SK-N-MC (cell line): Measurements from ENCODE around the gene JMJD1C.

Source experiments
- DNase-seq: peaks from one replicate; pipeline ENCODE4 v3.0.0-alpha.2; 2011; ENCODE audit warnings: low read depth, low spot score
- H3K27ac ChIP-seq: fragments of 200-600 bp; sonication (generic); 2 replicates; pipeline ENCODE4 v1.5.1; 2016; ENCODE audit warnings: mixed run types
- H3K36me3 ChIP-seq: fragments of 200-600 bp; sonication (generic); 2 replicates; pipeline ENCODE4 v1.6.1; 2017; ENCODE audit warnings: antibody characterized with exemption, low read length, mixed read lengths; ENCODE audit not compliant: insufficient read depth
- H3K4me3 ChIP-seq: fragments of 200-600 bp; sonication (generic); 2 replicates; pipeline ENCODE4 v1.5.1; 2016
- H3K9ac ChIP-seq: fragments of 200-600 bp; sonication (generic); 2 replicates; pipeline ENCODE4 v1.8.0; 2017; ENCODE audit warnings: mixed run types, mixed read lengths; ENCODE audit not compliant: insufficient read length
- H3K9me3 ChIP-seq: fragments of 200-600 bp; sonication (generic); 2 replicates; pipeline ENCODE4 v1.6.1; 2017; ENCODE audit warnings: low read depth, mild to moderate bottlenecking, antibody characterized with exemption, low read length, moderate library complexity, mixed read lengths
- EZH2 ChIP-seq: fragments of 200-600 bp; sonication (generic); IDR thresholded peaks from one replicate; pipeline ENCODE4 v1.6.1; 2017; ENCODE audit warnings: antibody characterized with exemption
- FOXP2 ChIP-seq: optimal IDR thresholded peaks from 2 replicates; pipeline ENCODE3; 2011; ENCODE audit warnings: mild to moderate bottlenecking, moderate library complexity; ENCODE audit not compliant: insufficient read depth; ENCODE audit errors: extremely low read length, control extremely low read depth
- POLR2AphosphoS5 ChIP-seq: IDR thresholded peaks from 2 replicates; pipeline ENCODE4 v1.6.1; 2012; ENCODE audit warnings: mild to moderate bottlenecking, low read depth, low read length, borderline replicate concordance

The JMJD1C gene

DNA sequence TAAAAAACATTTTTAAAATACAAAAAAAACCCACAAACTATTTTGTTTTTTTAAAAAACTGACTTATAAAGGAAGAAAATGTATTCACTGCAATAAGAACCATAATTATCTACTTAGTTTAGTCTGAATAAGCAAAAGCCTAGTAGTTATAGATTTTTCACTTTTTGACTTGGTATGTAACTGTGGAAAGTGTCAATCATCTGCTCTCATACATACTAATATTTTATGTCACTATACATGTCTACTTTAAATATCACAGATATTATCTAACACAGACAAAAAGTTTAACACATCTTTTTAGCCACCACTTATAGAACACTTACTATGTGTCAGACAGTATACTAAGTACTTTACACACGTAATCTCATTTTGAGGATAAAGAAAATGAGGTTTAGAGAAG lies 3.2 kb upstream of the JMJD1C start:
- H3K4me3 ChIP-seq = no peak overlapping the region
- no peaks in the 10 kb centered on the region for H3K36me3 ChIP-seq
- TF ChIP-seq FOXP2 = no peak
- TF ChIP-seq EZH2 = no peak
- TF ChIP-seq POLR2AphosphoS5 = no peak
- H3K9me3 ChIP-seq = no peaks in the 10 kb centered on the region
- H3K27ac ChIP-seq = no peak overlapping the region
- H3K9ac ChIP-seq = no peak overlapping the region
- no peak for DNase-seq

DNA sequence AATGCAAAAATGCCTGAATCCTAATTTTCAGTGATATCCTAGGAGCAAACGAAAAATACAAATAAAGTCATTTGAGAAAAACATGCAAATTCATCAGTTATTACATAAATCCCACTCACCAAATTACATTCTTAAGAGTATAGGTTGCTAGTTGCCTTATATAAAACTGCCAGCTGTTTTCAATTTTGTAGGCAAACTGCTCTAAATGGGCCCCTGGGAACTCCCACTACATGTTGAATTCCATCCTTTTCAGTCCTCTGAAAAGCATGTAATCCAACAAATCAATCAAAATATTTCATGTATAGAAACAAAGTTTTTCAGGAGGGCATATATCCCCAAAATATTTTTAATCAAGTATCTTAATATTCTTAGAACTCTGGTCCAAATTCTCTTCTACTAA lies 2.1 kb upstream of the JMJD1C start:
- Histone ChIP-seq H3K9ac (no peak overlapping the region), H3K27ac (peak overlapping the region; percentile 58; the same call in 1 of the 2 replicates), H3K9me3 (no peaks in the 10 kb centered on the region), H3K36me3 (no peaks in the 10 kb centered on the region), H3K4me3 (peak overlapping the region; percentile 51)
- TF ChIP-seq FOXP2 (no peak), EZH2 (no peak), POLR2AphosphoS5 (no peak)
- peak; percentile 47 for DNase-seq

- Histone ChIP-seq H3K9ac (peak overlapping the region; percentile 71), H3K36me3 (no peaks in the 10 kb centered on the region), H3K9me3 (no peaks in the 10 kb centered on the region), H3K27ac (no peak overlapping the region), H3K4me3 (peak overlapping the region; percentile 84)
- DNase-seq = no peak
- TF ChIP-seq FOXP2 = no peak
- TF ChIP-seq EZH2 = no peak
- no peak for TF ChIP-seq POLR2AphosphoS5
These were observed 563 bp upstream of the JMJD1C start for GRCh38 chr10:63466144-63466935.

GRCh38 chr10:63464402-63465292 lies 1.1 kb downstream of the JMJD1C start:
- no peak for DNase-seq
- Histone ChIP-seq H3K9ac (peak overlapping the region; percentile 71), H3K4me3 (peak overlapping the region; percentile 84), H3K27ac (no peak overlapping the region), H3K9me3 (no peaks in the 10 kb centered on the region), H3K36me3 (no peaks in the 10 kb centered on the region)
- TF ChIP-seq EZH2 = no peak
- TF ChIP-seq POLR2AphosphoS5 = no peak
- no peak for TF ChIP-seq FOXP2

- Histone ChIP-seq H3K36me3 (no peaks in the 10 kb centered on the region), H3K27ac (no peak overlapping the region), H3K4me3 (no peak overlapping the region), H3K9me3 (no peaks in the 10 kb centered on the region), H3K9ac (no peak overlapping the region)
- DNase-seq = no peak
- no peak for TF ChIP-seq POLR2AphosphoS5
- TF ChIP-seq EZH2 = no peak
- TF ChIP-seq FOXP2 = no peak
These were observed 3.3 kb downstream of the JMJD1C start for GRCh38 chr10:63462442-63462841.

DNA sequence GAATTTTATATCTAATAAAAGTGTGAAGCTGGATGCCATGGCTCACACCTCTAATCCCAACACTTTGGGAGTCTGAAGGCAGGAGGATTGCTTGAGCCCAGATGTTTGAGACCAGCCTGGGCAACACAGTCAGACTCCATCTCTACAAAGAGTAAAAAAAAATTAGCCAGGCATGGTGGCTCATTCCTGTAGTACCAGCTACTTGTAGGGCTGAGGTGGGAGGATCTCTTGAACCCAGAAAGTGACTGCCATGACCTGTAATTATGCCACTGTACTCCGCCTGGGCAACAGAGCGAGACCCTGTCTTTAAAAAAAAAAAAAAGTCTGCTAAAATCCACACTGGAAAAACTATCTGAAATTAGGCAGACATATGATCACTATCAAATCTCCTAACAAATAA lies 7.6 kb downstream of the JMJD1C start:
- TF ChIP-seq POLR2AphosphoS5 (no peak), EZH2 (no peak), FOXP2 (no peak)
- Histone ChIP-seq H3K9ac (no peak overlapping the region), H3K9me3 (no peaks in the 10 kb centered on the region), H3K4me3 (no peak overlapping the region), H3K36me3 (no peaks in the 10 kb centered on the region), H3K27ac (no peak overlapping the region)
- no peak for DNase-seq

DNA sequence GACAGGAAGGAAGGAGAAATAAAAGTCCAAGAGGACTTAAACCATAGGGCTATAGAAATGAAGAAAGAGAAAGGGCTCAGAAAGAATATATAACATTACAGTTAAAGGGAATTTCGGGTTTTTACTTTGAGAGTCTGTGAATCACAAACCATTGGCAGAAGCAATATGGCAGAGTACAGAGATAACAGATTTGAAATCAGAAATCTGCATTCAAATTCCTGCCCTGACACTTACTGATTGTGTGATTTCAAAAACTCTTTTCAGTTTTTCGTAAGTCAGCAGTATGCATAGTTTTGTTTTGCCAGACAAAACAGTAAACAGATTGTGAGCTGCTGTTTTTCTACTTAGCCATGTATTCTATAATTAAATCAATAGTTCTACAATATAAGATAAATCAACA lies 8.2 kb downstream of the JMJD1C start:
- H3K36me3 ChIP-seq = no peaks in the 10 kb centered on the region
- no peak for DNase-seq
- no peak overlapping the region for H3K9ac ChIP-seq
- TF ChIP-seq POLR2AphosphoS5 (no peak), EZH2 (no peak), FOXP2 (no peak)
- H3K4me3 ChIP-seq = no peak overlapping the region
- no peaks in the 10 kb centered on the region for H3K9me3 ChIP-seq
- 0 out of 2 replicates have a peak overlapping the region, but pooled peaks have one; percentile 9 for H3K27ac ChIP-seq

DNA sequence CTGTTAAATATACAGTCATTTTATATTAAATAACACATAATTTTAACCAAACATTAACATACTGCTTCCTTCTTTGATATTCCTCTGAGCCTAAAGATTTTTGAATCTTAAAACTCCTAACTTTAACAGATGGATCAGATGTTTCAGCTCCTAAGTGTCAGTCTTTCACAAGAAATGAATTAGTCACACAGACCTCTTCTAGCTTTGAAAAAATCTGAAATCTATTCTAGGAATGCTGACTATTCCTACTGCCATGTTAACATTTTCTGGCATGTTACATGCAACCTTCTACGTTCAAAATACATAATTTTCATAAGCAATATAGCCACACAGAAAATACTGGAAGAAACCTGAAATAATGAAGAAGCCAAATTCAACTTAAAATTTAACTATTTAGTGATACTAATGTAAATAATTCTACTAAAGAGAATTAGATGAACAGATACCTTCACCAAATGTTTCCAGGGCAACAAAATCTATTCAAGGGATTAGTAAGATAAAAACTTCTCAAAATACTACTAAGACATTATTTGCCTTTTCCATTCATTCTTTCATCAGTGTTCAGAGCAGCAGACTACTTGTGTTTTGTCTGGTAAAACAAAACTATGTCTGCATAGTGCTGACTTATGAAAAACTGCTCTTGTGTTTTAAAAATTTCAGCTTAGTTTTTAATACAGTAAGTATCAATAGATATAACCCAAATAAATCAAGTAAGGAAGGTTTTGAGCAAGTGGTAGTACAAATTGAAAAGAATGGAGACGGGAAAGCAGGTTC lies 9.2 kb downstream of the JMJD1C start:
- H3K9ac ChIP-seq = no peak overlapping the region
- no peaks in the 10 kb centered on the region for H3K36me3 ChIP-seq
- no peak overlapping the region for H3K27ac ChIP-seq
- no peak for DNase-seq
- no peaks in the 10 kb centered on the region for H3K9me3 ChIP-seq
- no peak overlapping the region for H3K4me3 ChIP-seq
- TF ChIP-seq POLR2AphosphoS5 (no peak), FOXP2 (no peak), EZH2 (no peak)

DNA sequence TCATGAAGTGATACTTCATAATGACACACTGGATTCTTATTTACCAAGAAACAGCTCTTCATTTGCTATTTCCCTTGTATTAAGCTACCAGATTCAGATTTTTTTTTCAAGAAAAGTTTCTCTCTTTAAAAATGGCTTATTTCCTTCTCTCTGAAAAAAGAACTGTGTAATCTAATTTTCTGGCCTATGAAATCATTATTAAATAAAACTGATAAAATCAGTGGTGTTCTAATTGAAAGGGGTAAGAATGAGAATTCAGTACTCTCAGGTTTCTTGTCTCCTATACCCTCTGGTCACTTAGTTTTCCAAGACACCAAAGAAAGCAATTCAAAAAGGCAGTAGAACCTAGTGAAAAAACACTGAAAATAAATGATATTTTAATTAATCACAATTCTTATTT lies 10.3 kb downstream of the JMJD1C start:
- no peak for TF ChIP-seq FOXP2
- no peak for TF ChIP-seq EZH2
- TF ChIP-seq POLR2AphosphoS5 = no peak
- Histone ChIP-seq H3K9me3 (no peaks in the 10 kb centered on the region), H3K27ac (no peak overlapping the region), H3K9ac (no peak overlapping the region), H3K4me3 (no peak overlapping the region), H3K36me3 (no peaks in the 10 kb centered on the region)
- DNase-seq = no peak
